Measurements from ENCODE around the gene TSPAN14. TPM values are rescaled to one million over a fixed set of nuclear protein-coding genes. Genes with fewer than 3 reads are reported as not detected.

Gene TSPAN14
- total and polyA plus RNA-seq, 2 of the 13 experiments (the other 11 are each of a cell fraction or from before 2014, with no cell fraction given): 24.1 to 80.6 TPM

- TF ChIP-seq RERE (CRISPR knock-in tag; IDR thresholded peaks at IDR 0.05; ENCODE audit: low read depth) (no peak), PBX3 (CRISPR knock-in tag; IDR thresholded peaks at IDR 0.05; ENCODE audit: borderline replicate concordance) (peak; percentile 84; the same call in 1 of the 2 replicates), ZC3H13 (CRISPR knock-in tag; IDR thresholded peaks at IDR 0.05) (no peak; the same call in none of the 2 replicates), ZNF564 (CRISPR knock-in tag; IDR thresholded peaks at IDR 0.05) (peak; percentile 89), ADNP (CRISPR knock-in tag; IDR thresholded peaks at IDR 0.05) (no peak), RFXANK (CRISPR knock-in tag; IDR thresholded peaks at IDR 0.05) (no peak), THAP7 (CRISPR knock-in tag; IDR thresholded peaks at IDR 0.05) (no peak; the same call in 1 of the 2 replicates), REXO4 (CRISPR knock-in tag; IDR thresholded peaks at IDR 0.05; ENCODE audit: borderline replicate concordance) (no peak), ZNF720 (CRISPR knock-in tag; IDR thresholded peaks at IDR 0.05) (no peak), SP1 (IDR thresholded peaks at IDR 0.05) (no peak), SP1 (CRISPR knock-in tag; IDR thresholded peaks at IDR 0.05) (peak; percentile 76), HOXA9 (CRISPR knock-in tag; IDR thresholded peaks at IDR 0.05; ENCODE audit: borderline replicate concordance) (0 out of 2 replicates have a peak, but pooled peaks have one; percentile 59), CENPX (CRISPR knock-in tag; IDR thresholded peaks at IDR 0.05) (no peak), SIX1 (CRISPR knock-in tag; IDR thresholded peaks at IDR 0.05; ENCODE audit: borderline replicate concordance) (0 out of 2 replicates have a peak, but pooled peaks have one; percentile 27)
- TF ChIP-seq, protein P1, sequence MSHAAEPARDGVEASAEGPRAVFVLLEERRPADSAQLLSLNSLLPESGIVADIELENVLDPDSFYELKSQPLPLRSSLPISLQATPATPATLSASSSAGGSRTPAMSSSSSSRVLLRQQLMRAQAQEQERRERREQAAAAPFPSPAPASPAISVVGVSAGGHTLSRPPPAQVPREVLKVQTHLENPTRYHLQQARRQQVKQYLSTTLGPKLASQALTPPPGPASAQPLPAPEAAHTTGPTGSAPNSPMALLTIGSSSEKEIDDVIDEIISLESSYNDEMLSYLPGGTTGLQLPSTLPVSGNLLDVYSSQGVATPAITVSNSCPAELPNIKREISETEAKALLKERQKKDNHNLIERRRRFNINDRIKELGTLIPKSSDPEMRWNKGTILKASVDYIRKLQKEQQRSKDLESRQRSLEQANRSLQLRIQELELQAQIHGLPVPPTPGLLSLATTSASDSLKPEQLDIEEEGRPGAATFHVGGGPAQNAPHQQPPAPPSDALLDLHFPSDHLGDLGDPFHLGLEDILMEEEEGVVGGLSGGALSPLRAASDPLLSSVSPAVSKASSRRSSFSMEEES (CRISPR knock-in tag; IDR thresholded peaks at IDR 0.05): peak; percentile 82
- TF ChIP-seq, protein P2, sequence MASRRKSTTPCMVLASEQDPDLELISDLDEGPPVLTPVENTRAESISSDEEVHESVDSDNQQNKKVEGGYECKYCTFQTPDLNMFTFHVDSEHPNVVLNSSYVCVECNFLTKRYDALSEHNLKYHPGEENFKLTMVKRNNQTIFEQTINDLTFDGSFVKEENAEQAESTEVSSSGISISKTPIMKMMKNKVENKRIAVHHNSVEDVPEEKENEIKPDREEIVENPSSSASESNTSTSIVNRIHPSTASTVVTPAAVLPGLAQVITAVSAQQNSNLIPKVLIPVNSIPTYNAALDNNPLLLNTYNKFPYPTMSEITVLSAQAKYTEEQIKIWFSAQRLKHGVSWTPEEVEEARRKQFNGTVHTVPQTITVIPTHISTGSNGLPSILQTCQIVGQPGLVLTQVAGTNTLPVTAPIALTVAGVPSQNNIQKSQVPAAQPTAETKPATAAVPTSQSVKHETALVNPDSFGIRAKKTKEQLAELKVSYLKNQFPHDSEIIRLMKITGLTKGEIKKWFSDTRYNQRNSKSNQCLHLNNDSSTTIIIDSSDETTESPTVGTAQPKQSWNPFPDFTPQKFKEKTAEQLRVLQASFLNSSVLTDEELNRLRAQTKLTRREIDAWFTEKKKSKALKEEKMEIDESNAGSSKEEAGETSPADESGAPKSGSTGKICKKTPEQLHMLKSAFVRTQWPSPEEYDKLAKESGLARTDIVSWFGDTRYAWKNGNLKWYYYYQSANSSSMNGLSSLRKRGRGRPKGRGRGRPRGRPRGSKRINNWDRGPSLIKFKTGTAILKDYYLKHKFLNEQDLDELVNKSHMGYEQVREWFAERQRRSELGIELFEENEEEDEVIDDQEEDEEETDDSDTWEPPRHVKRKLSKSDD (CRISPR knock-in tag; IDR thresholded peaks at IDR 0.05; ENCODE audit: low read depth): 0 out of 2 replicates have a peak, but pooled peaks have one; percentile 27
Measured at GRCh38 chr10:80408242-80409101, 45.6 kb upstream of the TSPAN14 start, which contains the start of gene PRXL2A (continued).
